HFF-Myc (cell line): ENCODE results near the gene COPS8.

ENCODE experiments used
- DNase-seq: peaks from one replicate; pipeline ENCODE4 v3.0.0-alpha.2; 2011; ENCODE audit warnings: low read depth; ENCODE audit errors: extremely low read depth
- H3K4me3 ChIP-seq: replicated peaks from 2 replicates; pipeline ENCODE4 v1.5.1; 2011; ENCODE audit warnings: low read depth, mild to moderate bottlenecking, control low read depth, low read length
- TF ChIP-seq, protein P1 (sequence below): IDR thresholded peaks from 2 replicates; pipeline ENCODE4 v1.5.1; 2012; ENCODE audit warnings: mild to moderate bottlenecking, low read depth, low read length, control low read depth; ENCODE audit errors: missing control alignments

COPS8 gene

GRCh38 chr2:237074211-237074993 is 11.3 kb upstream of the COPS8 start:
- H3K4me3 ChIP-seq, result no peak overlapping the region
- TF ChIP-seq, protein P1, sequence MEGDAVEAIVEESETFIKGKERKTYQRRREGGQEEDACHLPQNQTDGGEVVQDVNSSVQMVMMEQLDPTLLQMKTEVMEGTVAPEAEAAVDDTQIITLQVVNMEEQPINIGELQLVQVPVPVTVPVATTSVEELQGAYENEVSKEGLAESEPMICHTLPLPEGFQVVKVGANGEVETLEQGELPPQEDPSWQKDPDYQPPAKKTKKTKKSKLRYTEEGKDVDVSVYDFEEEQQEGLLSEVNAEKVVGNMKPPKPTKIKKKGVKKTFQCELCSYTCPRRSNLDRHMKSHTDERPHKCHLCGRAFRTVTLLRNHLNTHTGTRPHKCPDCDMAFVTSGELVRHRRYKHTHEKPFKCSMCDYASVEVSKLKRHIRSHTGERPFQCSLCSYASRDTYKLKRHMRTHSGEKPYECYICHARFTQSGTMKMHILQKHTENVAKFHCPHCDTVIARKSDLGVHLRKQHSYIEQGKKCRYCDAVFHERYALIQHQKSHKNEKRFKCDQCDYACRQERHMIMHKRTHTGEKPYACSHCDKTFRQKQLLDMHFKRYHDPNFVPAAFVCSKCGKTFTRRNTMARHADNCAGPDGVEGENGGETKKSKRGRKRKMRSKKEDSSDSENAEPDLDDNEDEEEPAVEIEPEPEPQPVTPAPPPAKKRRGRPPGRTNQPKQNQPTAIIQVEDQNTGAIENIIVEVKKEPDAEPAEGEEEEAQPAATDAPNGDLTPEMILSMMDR, result no peak
- DNase-seq, result no peak

DNA sequence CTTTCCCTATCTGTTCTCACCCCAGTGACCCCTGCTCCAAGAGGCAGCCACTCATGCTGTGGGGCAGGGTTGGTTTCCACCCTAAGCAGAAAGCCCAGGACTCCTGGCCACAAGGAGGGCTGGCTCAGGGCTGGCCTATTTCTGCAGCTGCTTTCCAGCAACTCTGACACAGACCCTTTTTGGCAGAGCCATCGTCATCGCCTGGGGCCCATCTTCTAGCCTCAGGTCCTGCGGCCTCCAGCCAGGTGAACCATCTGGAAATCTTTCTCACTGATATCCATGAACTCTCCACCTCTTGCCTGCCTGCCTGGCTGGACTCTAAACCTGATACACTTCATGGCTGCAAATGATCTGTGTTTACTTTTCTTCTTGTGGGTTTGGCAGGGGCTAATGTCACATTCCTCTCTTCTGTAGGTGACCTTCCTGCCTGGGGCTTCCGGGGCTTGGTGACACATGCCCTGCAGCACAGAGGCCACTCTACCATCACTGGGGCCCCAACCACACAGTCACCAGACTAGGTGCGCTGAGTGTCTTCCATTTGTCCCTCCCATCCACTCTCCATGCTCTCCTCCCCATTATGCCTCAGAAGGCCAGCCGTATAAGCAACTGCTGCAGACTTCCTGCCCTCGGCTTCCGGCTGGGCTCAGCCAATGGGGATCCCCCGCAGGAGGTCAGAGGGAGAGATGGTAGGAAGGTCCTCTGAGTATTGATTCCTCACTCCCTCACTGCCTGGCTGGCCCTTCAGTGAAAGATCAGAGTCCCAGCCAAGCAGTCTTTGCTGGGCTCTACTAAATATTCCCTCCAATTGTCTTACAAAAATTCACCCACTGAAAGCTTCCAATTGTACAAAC is 9.7 kb upstream of the COPS8 start:
- TF ChIP-seq, protein P1, result no peak
- no peak for DNase-seq
- H3K4me3 ChIP-seq, result no peak overlapping the region

DNA sequence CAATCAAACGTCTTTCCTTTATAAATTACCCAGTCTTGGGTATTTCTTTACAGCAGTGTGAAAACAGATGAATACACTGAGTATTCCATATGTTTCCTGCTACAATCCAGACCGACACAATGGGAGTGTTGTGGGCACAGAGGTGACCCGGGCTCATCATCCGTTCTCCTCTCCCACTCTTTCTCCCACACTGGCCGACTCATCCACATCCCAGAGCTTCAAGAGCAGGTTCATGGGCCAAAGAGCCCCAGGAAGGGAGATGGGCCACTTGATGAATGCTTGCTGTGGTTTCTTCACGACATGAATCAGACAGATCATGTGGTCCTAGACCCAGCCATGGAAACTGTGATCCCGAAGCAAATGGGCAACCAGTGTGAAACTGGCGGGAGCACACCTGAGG is 4.1 kb upstream of the COPS8 start:
- TF ChIP-seq, protein P1, result no peak
- no peak overlapping the region for H3K4me3 ChIP-seq
- DNase-seq, result no peak

GRCh38 chr2:237083026-237083425 is 2.7 kb upstream of the COPS8 start:
- TF ChIP-seq, protein P1, result no peak
- DNase-seq, result no peak
- H3K4me3 ChIP-seq, result no peak overlapping the region

- no peak overlapping the region; the same call in 1 of the 2 replicates for H3K4me3 ChIP-seq
- TF ChIP-seq, protein P1, result no peak
- no peak for DNase-seq
Observed at GRCh38 chr2:237084444-237084843, 1.2 kb upstream of the COPS8 start.

GRCh38 chr2:237090906-237091305 is 5.2 kb downstream of the COPS8 start:
- DNase-seq, result no peak
- H3K4me3 ChIP-seq, result no peak overlapping the region
- TF ChIP-seq, protein P1, result no peak
